ENCODE measurements around the gene TMX3. TPM values are rescaled to one million over a fixed set of nuclear protein-coding genes. Genes with fewer than 3 reads are reported as not detected.

TMX3 gene
- total and polyA plus RNA-seq, 2 donors (not counting 1 experiment from before 2014, with no cell fraction given): 19.0 to 73.5 TPM

- H3K4me1 Mint-ChIP-seq: no peaks in the 10 kb centered on the region
- Histone ChIP-seq H3K4me1 (ENCODE audit: control insufficient read depth in 2 of 2, insufficient read depth in 2 of 2, low read length in 2 of 2) (no peaks in the 10 kb centered on the region), H3K36me3 (replicated peaks in 1 of 2; ENCODE audit: control extremely low read depth in 1 of 2, control insufficient read depth in 1 of 2, extremely low read depth in 1 of 2, insufficient read depth in 2 of 2, low read length in 1 of 2) (no peaks in the 10 kb centered on the region), H3K27ac (ENCODE audit: low read length in 2 of 2) (no peak overlapping the region), H3K4me2 (replicated peaks; ENCODE audit: low read depth, low read length, poor library complexity, severe bottlenecking) (no peak overlapping the region), H3K9ac (ENCODE audit: low read length) (no peak overlapping the region), H3K79me2 (ENCODE audit: control insufficient read depth, insufficient read depth, low read length) (no peaks in the 10 kb centered on the region), H3K27me3 (replicated peaks in 1 of 4; ENCODE audit: control extremely low read depth in 1 of 4, control insufficient read depth in 3 of 4, insufficient read depth in 4 of 4, low read length in 3 of 4) (no peaks in the 10 kb centered on the region), H4K20me1 (ENCODE audit: control insufficient read depth, insufficient read depth, low read length, poor library complexity, severe bottlenecking) (no peaks in the 10 kb centered on the region), H3K4me3 (ENCODE audit: control extremely low read depth in 1 of 5, extremely low read depth in 1 of 5, insufficient read depth in 1 of 5, low read depth in 2 of 5, low read length in 4 of 5) (no peak overlapping the region), H3K9me3 (ENCODE audit: control extremely low read depth in 1 of 3, control insufficient read depth in 2 of 3, insufficient read depth in 1 of 3, low read length in 2 of 3) (no peaks in the 10 kb centered on the region), H2AFZ (ENCODE audit: insufficient read depth, low read depth, low read length, poor library complexity, severe bottlenecking) (no peak overlapping the region)
- H3K27ac Mint-ChIP-seq: no peak overlapping the region
- no CpG with 5 or more reads among the region's 3 CpGs for WGBS (ENCODE audit: insufficient coverage)
- TF ChIP-seq EZH2 (IDR thresholded peaks at IDR 0.05; ENCODE audit: borderline replicate concordance, insufficient read depth, low read depth, low read length, poor library complexity, severe bottlenecking) (no peak), CTCF (IDR thresholded peaks at IDR 0.05) (peak; percentile 66)
- peak; percentile 33 for ATAC-seq (ENCODE audit: low read depth)
- POLR2A ChIA-PET: no interaction called here
- no peaks in the 10 kb centered on the region for H3K9me3 Mint-ChIP-seq (ENCODE audit: insufficient read depth)
- CTCF ChIA-PET: no interaction called here
- DNase-seq: peak; percentile 36
- no peaks in the 10 kb centered on the region for H3K27me3 Mint-ChIP-seq
- no peak overlapping the region for H3K4me3 Mint-ChIP-seq
- intact Hi-C loops (cut with micrococcal nuclease): no loop called here
Measured at GRCh38 chr18:68735483-68736343, 20.8 kb upstream of the TMX3 start.

GRCh38 chr18:68734308-68734707 lies 19.4 kb upstream of the TMX3 start:
- intact Hi-C loops (cut with micrococcal nuclease): no loop called here
- CTCF ChIA-PET: no interaction called here

More at GRCh38 chr18:68734308-68734707, 19.4 kb upstream of the TMX3 start:
- H2AFZ ChIP-seq (ENCODE audit: insufficient read depth, low read depth, low read length, poor library complexity, severe bottlenecking): no peak overlapping the region
- H3K27ac ChIP-seq (ENCODE audit: low read length in 2 of 2): no peak overlapping the region
- Mint-ChIP-seq H3K4me1 (no peaks in the 10 kb centered on the region), H3K27ac (no peak overlapping the region), H3K9me3 (ENCODE audit: insufficient read depth) (no peaks in the 10 kb centered on the region), H3K27me3 (no peaks in the 10 kb centered on the region), H3K4me3 (no peak overlapping the region)
- POLR2A ChIA-PET: no interaction called here
- no peaks in the 10 kb centered on the region for H3K4me1 ChIP-seq (ENCODE audit: control insufficient read depth in 2 of 2, insufficient read depth in 2 of 2, low read length in 2 of 2)
- H4K20me1 ChIP-seq (ENCODE audit: control insufficient read depth, insufficient read depth, low read length, poor library complexity, severe bottlenecking): no peaks in the 10 kb centered on the region
- H3K4me2 ChIP-seq (replicated peaks; ENCODE audit: low read depth, low read length, poor library complexity, severe bottlenecking): no peak overlapping the region
- TF ChIP-seq EZH2 (IDR thresholded peaks at IDR 0.05; ENCODE audit: borderline replicate concordance, insufficient read depth, low read depth, low read length, poor library complexity, severe bottlenecking) (no peak), CTCF (IDR thresholded peaks at IDR 0.05) (no peak)
- H3K27me3 ChIP-seq (replicated peaks in 1 of 4; ENCODE audit: control extremely low read depth in 1 of 4, control insufficient read depth in 3 of 4, insufficient read depth in 4 of 4, low read length in 3 of 4): no peaks in the 10 kb centered on the region
- H3K4me3 ChIP-seq (ENCODE audit: control extremely low read depth in 1 of 5, extremely low read depth in 1 of 5, insufficient read depth in 1 of 5, low read depth in 2 of 5, low read length in 4 of 5): no peak overlapping the region
- no peak for DNase-seq
- H3K9ac ChIP-seq (ENCODE audit: low read length): no peak overlapping the region
- H3K36me3 ChIP-seq (replicated peaks in 1 of 2; ENCODE audit: control extremely low read depth in 1 of 2, control insufficient read depth in 1 of 2, extremely low read depth in 1 of 2, insufficient read depth in 2 of 2, low read length in 1 of 2): no peaks in the 10 kb centered on the region
- ATAC-seq (ENCODE audit: low read depth): no peak
- WGBS (ENCODE audit: insufficient coverage): no CpG with 5 or more reads among the region's 5 CpGs
- no peaks in the 10 kb centered on the region for H3K9me3 ChIP-seq (ENCODE audit: control extremely low read depth in 1 of 3, control insufficient read depth in 2 of 3, insufficient read depth in 1 of 3, low read length in 2 of 3)
- H3K79me2 ChIP-seq (ENCODE audit: control insufficient read depth, insufficient read depth, low read length): no peaks in the 10 kb centered on the region

Data from B cell (primary cell).